GM18517 (cell line): ENCODE data around the gene PPM1L.

Experiments
- ATAC-seq: cut with Tn5 transposase; IDR thresholded peaks from one replicate; pipeline ENCODE4 v1.9.1; 2021; ENCODE audit warnings: mild to moderate bottlenecking, moderate library complexity; ENCODE audit not compliant: unreplicated experiment

PPM1L gene

GRCh38 chr3:161070980-161071663 is 315.1 kb downstream of the PPM1L start:
- no peak for ATAC-seq

DNA sequence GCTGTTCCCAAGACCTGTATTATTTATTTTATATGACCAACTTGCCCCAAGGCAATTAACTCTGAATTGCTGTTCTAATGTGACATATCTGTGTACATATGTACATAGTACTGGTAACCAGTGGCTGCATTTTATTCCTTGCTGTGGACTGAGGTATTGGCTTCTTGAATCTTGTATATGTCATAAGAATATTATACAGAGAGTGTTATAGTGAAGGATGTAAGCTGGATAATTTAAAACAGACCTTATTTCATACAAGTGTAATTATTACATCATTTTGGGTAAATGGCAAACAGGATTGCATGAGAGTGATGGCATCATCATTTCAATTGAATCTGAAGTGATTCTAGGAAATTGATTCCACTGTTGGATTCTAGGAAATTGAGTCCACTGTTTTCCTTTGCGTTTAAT is 316.2 kb downstream of the PPM1L start:
- no peak for ATAC-seq

- ATAC-seq = no peak
Observed at GRCh38 chr3:161072751-161073150, 316.7 kb downstream of the PPM1L start.

GRCh38 chr3:161073181-161073580 is 317.1 kb downstream of the PPM1L start:
- ATAC-seq = no peak

- peak; percentile 85 for ATAC-seq
Observed at GRCh38 chr3:161081633-161082032, 325.6 kb downstream of the PPM1L start.

GRCh38 chr3:161082063-161082462 is 326.0 kb downstream of the PPM1L start:
- peak; percentile 32 for ATAC-seq

- no peak for ATAC-seq
Observed at GRCh38 chr3:161083131-161083530, 327.1 kb downstream of the PPM1L start.

DNA sequence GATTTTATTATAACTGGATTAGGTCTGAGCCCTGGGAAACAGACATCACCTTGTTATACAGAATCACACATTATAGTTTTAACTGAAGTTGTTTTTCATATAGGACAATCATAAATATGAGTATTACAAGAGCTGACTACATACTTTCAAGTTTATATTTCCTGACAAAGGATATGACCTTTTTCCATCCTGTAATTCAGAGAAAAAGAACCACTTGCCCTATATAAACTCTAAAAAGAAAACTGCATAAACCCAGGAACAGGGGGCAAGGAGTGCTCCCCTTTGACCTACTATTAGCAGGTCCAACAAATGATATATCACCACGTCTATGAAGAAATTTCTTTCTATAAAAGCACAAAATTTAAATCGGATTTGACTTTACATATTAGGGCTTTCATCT is 328.2 kb downstream of the PPM1L start:
- no peak for ATAC-seq

DNA sequence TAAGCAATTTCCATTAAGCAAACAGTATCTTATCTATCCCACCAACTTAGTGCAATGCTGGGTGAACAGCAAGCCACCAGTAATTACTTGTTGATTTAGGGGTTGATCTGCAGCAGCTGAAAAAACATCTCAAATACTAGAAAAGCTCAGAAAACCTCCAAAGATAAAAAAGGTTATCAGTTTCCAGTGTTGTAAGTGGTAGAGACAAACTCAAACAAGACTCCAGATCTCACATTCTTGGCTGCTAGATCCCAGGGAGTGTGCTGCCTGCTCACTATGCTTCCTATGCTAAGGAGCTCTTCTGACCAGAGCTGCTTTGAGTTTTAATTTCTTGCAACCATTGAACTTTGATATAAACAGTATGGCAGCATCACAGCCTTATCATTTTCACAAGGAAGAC is 337.9 kb downstream of the PPM1L start:
- ATAC-seq = no peak

GRCh38 chr3:161096771-161097367 is 340.8 kb downstream of the PPM1L start:
- ATAC-seq = no peak

- ATAC-seq = no peak
Observed at GRCh38 chr3:161100994-161101393, 345.0 kb downstream of the PPM1L start.

GRCh38 chr3:161101609-161102008 is 345.6 kb downstream of the PPM1L start:
- no peak for ATAC-seq

DNA sequence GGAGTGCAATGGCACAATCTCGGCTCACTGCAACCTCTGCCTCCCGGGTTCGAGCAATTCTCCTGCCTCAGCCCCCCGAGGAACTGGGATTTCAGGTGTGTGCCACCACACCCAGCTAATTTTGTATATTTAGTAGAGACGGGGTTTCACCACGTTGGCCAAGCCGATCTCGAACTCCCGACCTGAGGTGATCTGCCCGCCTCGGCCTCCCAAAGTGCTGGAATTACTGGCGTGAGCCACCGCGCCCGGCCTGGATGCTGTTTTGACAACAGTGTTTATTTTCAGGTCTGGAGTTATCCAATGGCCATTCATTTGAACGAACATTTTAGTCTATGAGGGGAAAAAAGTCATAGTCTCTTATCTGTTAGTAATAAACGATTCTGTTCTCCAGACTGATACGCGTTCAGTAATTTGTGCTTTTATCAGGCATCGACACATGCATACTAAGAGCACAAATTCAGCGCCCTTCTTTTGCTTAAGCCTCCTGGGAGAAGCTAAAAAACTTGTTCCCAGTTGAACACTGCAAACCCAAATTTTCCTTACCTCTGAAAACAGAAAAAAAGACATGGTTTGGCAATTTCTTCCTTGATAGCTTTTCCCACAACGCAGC is 347.9 kb downstream of the PPM1L start:
- ATAC-seq = no peak

DNA sequence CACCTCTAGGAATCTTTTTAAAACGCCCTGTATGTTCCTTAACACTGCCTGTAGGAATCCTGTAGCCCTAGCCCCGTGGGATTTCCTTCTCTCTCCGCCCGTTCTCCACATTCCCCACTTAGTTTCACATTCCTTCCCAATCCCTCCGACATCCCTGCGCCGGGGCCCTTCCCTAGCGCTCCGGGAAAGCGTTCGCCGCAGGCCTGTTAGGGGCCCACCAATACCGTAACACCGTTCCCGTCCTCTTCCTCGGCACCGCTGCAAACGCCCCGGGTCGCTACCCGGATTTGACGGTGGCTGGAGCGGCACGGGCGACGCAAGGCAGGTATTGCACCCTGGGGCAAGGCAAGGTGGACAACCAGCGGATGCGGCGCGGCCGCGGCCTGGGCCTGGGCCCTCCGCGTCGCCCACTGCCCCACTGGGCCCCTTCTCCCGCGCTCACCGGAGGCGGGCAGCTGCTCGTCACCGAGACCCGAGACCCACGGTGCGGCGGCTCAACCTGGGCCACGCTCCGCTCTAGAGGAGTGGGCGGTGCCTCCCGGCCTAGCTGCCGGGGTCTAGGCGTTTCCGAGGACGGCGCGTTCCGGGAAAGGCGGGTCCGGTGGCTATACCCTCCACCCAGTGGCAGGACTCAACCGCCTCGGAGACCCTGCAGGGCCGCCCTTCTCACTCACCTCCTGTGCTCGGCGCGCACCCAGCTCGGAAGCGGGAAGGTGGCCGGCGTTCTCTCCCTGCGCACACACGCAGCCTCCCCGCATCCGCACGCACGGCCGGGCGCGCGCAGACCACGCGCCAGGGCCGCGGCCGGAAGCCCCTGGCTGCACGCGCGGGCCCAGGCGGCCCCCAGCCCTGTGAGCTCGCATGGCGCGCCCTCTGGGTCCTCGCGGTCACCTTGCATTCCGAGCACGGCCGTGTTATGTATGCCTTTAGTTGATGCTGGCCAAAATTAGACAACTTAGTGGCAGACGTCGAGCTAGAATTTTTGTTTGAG is 348.8 kb downstream of the PPM1L start, which contains the start of gene B3GALNT1:
Gene B3GALNT1, minus strand, starts transcription at position 789 of the 991 bp plus-strand sequence. CDS start 18,595 bp downstream, outside the sequence.
- peak; percentile 78 for ATAC-seq

DNA sequence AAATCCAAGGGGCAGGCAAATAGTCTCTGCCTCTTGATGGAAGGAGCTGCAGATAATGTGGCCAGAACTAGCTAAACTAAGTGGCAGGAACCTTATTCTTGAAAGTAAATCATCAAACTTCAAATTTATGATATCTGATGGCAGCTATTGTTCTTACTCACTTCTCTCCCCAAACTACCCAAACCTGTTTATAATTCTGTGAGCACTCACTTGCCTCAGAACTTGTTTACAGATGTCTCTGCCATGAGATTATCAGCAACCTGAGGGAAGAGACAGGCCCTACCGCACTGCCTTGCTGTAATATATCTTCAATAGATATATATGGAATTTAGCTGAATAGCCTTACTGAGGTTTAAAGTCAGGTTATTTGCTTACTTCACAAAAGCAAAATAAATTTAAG is 351.3 kb downstream of the PPM1L start:
- no peak for ATAC-seq

DNA sequence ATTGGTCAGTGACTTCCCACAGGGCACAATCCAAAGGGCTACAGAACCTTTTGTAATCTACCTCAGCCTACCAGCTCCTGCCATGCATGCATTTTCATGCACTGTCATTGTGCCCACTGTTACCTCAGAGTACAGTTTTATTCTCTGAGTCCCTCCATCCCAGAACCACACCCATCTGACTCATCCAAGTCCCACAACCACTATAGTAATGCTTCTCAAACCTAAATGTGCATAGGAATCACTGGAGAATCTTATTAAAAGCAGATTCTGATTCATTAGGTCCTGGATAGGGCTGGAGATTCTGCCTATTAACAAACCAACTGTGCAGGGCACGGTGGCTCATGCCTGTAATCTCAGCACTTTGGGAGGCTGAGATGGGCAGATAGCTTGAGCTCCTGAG is 352.8 kb downstream of the PPM1L start:
- ATAC-seq = no peak

- no peak for ATAC-seq
Observed at GRCh38 chr3:161117646-161118045, 361.6 kb downstream of the PPM1L start.

DNA sequence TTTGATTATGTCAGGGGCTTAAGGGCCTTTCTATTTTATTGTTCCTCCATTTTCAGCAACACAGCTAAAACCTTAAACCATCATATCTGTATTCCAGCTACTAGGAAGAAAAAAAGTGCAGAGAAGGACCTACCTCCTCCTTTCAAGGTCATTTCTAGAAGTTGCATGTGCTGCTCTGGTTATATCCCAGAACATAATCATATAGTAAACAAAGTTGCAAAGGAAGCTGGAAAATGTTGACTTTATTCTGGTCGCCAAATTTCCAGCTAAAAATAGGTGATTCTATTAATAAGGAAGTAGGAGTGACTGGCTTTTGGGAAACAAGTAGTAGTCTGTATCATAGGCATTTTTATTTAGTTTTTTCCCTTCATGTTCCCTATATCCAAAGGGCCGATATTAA is 370.5 kb downstream of the PPM1L start:
- no peak for ATAC-seq
